Erythroblast (primary cell): ENCODE measurements around the gene TRPC6.
"Not testable (repeated sequence)": the region's sequence is repeated elsewhere in the genome, so short reads cannot be mapped to it uniquely, and the experiment has no call there.

ENCODE experiments used
- DNase-seq, 2 experiments: peaks; one replicate each; lab custom pipeline; 2025; lab: John Stamatoyannopoulos, UW
- GATA1 ChIP-seq: IDR thresholded peaks from 2 replicates; pipeline ENCODE4 v1.6.1; 2011; ENCODE audit warnings: low read depth, mild to moderate bottlenecking, control low read depth, low read length, moderate library complexity
- POLR2A ChIP-seq: IDR thresholded peaks from 2 replicates; pipeline ENCODE4 v1.6.1; 2011; ENCODE audit warnings: mild to moderate bottlenecking, low read length

The TRPC6 gene

GRCh38 chr11:101453682-101454081 lies 130.1 kb downstream of the TRPC6 start:
- no peak for DNase-seq
- TF ChIP-seq POLR2A (no peak), GATA1 (no peak)

- DNase-seq = no peak
- TF ChIP-seq POLR2A = no peak
- TF ChIP-seq GATA1 = no peak
Measured at GRCh38 chr11:101448881-101449442, 134.8 kb downstream of the TRPC6 start.

DNA sequence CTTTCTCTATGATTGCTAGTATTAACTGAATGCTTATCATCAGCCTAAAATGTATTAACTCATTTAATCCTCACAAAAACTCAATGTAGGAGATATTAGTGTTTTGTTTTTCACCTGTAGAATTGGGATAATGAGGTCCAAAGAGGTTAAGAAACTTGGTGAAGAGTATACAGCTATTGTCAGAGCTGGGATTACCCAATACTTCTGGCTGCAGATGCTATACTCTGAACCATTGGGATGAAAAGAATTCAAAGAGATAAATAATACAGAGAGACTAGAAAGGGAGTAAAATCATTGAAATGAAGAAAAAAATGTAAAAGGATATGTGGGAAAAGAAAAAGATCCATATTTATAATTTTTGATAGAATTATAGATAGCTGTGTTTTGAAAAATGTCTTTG lies 137.1 kb downstream of the TRPC6 start:
- TF ChIP-seq GATA1 (no peak), POLR2A (no peak)
- DNase-seq = no peak

DNA sequence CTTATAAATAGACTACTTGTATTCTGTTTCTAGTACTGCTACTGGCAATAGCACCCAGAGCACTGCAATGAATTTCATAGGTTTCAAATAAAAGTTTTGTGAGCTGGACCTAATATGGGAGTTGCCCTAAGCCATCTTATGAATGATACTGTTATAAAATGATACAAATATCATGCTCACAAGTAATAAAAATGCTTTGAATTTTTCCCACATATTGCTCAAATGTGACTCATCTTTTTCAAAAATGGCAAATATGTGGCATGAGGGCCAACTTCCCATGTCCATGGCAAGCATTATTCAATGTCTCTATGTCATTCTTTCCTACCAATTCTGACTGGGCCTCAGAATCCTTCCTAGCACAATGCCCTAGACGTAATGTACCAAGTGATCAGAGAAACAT lies 137.6 kb downstream of the TRPC6 start:
- DNase-seq = no peak
- TF ChIP-seq GATA1 = no peak
- TF ChIP-seq POLR2A = no peak

DNA sequence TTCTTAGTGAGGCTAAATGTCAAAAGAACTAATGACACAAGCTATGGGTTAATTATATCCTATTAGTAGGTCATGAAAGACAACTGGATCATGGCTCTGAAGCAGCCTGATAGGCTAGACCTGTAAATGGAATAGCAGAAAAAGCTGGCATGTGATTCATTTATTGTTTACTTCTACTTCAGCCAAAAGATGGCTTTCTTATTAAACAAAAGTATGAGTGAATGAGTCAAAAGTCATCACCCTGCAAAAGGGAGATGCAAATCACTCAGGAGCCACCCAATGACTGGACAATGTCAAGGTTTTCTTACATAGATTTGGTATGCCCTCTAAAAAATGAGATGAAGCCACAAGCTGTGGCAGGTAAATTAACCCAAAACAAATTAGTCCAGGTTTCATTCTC lies 138.0 kb downstream of the TRPC6 start:
- TF ChIP-seq GATA1 = no peak
- no peak for TF ChIP-seq POLR2A
- DNase-seq = no peak

DNA sequence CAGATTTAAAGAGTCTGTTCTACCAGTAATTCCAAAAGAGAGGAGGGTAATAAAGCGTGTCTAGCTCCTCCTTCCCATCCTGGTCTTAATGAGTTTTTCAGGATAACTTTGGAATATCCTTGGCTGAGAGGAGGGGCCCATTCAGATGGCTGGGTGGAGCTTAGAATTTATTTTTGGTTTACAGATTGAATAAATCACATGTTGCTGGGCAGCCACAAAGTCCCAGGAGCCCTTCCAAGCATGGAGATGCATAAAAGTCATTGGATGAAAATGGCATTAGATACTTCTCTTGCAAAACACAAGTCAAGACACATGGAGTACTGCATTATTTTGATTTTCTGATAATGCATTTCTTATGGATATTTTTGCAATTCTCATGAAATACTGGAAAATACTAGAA lies 139.0 kb downstream of the TRPC6 start:
- DNase-seq = no peak
- TF ChIP-seq POLR2A (no peak), GATA1 (no peak)

GRCh38 chr11:101444164-101444563 lies 139.6 kb downstream of the TRPC6 start:
- no peak for TF ChIP-seq POLR2A
- TF ChIP-seq GATA1 = no peak
- DNase-seq = no peak

- TF ChIP-seq POLR2A (no peak), GATA1 (no peak)
- DNase-seq = no peak
Measured at GRCh38 chr11:101442936-101443521, 140.8 kb downstream of the TRPC6 start.

DNA sequence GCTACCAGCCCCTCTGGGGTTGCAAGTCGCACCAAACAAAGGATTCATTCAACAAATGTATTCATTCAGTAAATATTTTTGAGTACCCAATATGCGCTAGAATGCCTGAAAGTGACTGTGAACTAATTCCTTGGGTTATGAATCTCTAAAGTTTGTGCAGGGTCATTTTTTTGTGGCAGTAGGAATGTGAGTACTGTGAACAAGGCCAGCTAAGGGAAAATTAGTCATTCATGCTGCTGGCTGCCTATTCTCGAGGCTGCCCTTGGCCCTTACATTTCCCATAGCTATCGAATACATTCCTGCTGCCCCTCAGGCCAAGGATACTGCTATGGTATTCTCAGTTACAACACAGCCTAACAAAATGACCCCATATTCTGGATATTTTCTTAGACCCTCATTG lies 141.6 kb downstream of the TRPC6 start:
- no peak for TF ChIP-seq POLR2A
- no peak for DNase-seq

- DNase-seq = no peak
- TF ChIP-seq POLR2A (no peak), GATA1 (no peak)
Measured at GRCh38 chr11:101441747-101442146, 142.1 kb downstream of the TRPC6 start.

DNA sequence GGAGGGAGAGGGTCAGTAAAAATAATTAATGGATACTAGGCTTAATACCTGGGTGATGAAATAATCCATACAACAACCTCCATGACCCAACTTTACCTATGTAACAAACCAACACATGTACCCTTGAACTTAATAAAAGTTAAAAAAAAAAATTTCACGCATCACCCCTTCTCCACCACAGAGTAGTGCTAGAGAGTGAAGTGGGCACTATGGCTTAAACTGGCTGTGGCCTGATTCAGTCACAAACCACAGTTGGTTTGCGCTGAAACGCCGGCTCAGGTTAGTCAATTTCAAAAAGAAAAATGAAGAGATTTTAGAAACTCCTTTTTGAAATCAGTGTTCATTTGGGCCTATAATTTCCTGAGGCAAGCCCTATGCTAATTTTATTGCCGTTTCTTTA lies 144.3 kb downstream of the TRPC6 start:
- TF ChIP-seq POLR2A = no peak
- no peak for TF ChIP-seq GATA1
- DNase-seq = no peak

DNA sequence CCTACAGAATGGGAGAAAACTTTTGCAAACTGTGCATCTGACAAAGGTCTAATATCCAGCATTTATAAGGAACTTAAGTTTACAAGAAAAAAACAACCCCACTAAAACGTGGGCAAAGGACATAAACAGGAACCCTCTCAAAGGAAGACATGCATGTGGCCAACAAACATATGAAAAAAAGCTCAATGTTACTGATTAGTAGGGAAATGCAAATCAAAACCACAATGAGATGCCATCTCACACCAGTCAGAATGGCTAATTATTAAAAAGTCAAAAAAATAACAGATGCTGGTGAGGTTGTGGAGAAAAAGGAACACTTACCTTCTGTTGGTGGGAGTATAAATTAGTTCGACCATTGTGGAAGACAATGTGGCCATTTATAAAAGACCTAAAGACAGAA lies 145.1 kb downstream of the TRPC6 start:
- not testable (repeated sequence) for DNase-seq

GRCh38 chr11:101438126-101438525 lies 145.7 kb downstream of the TRPC6 start:
- TF ChIP-seq GATA1 (no peak), POLR2A (no peak)
- no peak for DNase-seq

- TF ChIP-seq POLR2A (no peak), GATA1 (no peak)
- DNase-seq = peak; percentile 17 to 45
Measured at GRCh38 chr11:101436511-101437142, 147.2 kb downstream of the TRPC6 start.
